Mucosa of stomach (tissue), 1 donor: ENCODE measurements around the gene MAN2B2.
A peak's percentile ranks its signal among the peaks of the same experiment; 100 is the strongest.
"Not testable (repeated sequence)": the region's sequence is repeated elsewhere in the genome, so short reads cannot be mapped to it uniquely, and the experiment has no call there.

Experiments
- H3K27me3 ChIP-seq: one replicate; pipeline ENCODE4 v1.7.0; 2013; ENCODE audit warnings: mild to moderate bottlenecking, low read length; ENCODE audit not compliant: control insufficient read depth, insufficient read depth
- H3K36me3 ChIP-seq: one replicate; pipeline ENCODE4 v1.7.0; 2013; ENCODE audit warnings: low read length; ENCODE audit not compliant: control insufficient read depth, insufficient read depth
- H3K4me1 ChIP-seq: one replicate; pipeline ENCODE4 v1.7.0; 2013; ENCODE audit warnings: mild to moderate bottlenecking, low read length; ENCODE audit not compliant: control insufficient read depth, insufficient read depth
- H3K4me3 ChIP-seq: one replicate; pipeline ENCODE4 v1.7.0; 2013; ENCODE audit warnings: low read length
- H3K9ac ChIP-seq: one replicate; pipeline ENCODE4 v1.7.0; 2013; ENCODE audit warnings: mild to moderate bottlenecking, low read length, moderate library complexity
- H3K9me3 ChIP-seq: one replicate; pipeline ENCODE4 v1.7.0; 2013; ENCODE audit warnings: mild to moderate bottlenecking, low read length, moderate library complexity; ENCODE audit not compliant: control insufficient read depth
- donor health status: Pancreatic carcinoma.

The MAN2B2 gene

GRCh38 chr4:6647582-6648230, 72.7 kb downstream of the MAN2B2 start:
- no peak overlapping the region for H3K4me3 ChIP-seq
- no peaks in the 10 kb centered on the region for H3K9me3 ChIP-seq
- no peaks in the 10 kb centered on the region for H3K4me1 ChIP-seq
- H3K36me3 ChIP-seq: peaks cover 3% of the 10 kb centered on the region
- no peaks in the 10 kb centered on the region for H3K27me3 ChIP-seq
- H3K9ac ChIP-seq: no peak overlapping the region

- Histone ChIP-seq H3K9me3 (no peaks in the 10 kb centered on the region), H3K9ac (no peak overlapping the region), H3K4me1 (no peaks in the 10 kb centered on the region), H3K4me3 (no peak overlapping the region), H3K36me3 (no peaks in the 10 kb centered on the region), H3K27me3 (no peaks in the 10 kb centered on the region)
These were observed 74.2 kb downstream of the MAN2B2 start for GRCh38 chr4:6649216-6649615.

GRCh38 chr4:6654211-6654610, 79.2 kb downstream of the MAN2B2 start:
- not testable (repeated sequence) for H3K9me3 ChIP-seq, H3K4me1 ChIP-seq, H3K4me3 ChIP-seq, H3K27me3 ChIP-seq, H3K36me3 ChIP-seq, H3K9ac ChIP-seq

- not testable (repeated sequence) for H3K9me3 ChIP-seq, H3K36me3 ChIP-seq, H3K4me1 ChIP-seq, H3K9ac ChIP-seq, H3K4me3 ChIP-seq
- peaks cover 16% of the 10 kb centered on the region for H3K27me3 ChIP-seq
These were observed 80.3 kb downstream of the MAN2B2 start for GRCh38 chr4:6655291-6655690.

- Histone ChIP-seq H3K4me1 (peaks cover 6% of the 10 kb centered on the region), H3K4me3 (no peak overlapping the region), H3K9me3 (no peaks in the 10 kb centered on the region), H3K9ac (no peak overlapping the region), H3K27me3 (peaks cover 19% of the 10 kb centered on the region), H3K36me3 (no peaks in the 10 kb centered on the region)
These were observed 80.9 kb downstream of the MAN2B2 start for GRCh38 chr4:6655924-6656323.

- H3K27me3 ChIP-seq: peaks cover 27% of the 10 kb centered on the region
- H3K9me3 ChIP-seq: no peaks in the 10 kb centered on the region
- peaks cover 6% of the 10 kb centered on the region for H3K4me1 ChIP-seq
- no peak overlapping the region for H3K4me3 ChIP-seq
- no peaks in the 10 kb centered on the region for H3K36me3 ChIP-seq
- no peak overlapping the region for H3K9ac ChIP-seq
These were observed 82.5 kb downstream of the MAN2B2 start for GRCh38 chr4:6657242-6658208.

GRCh38 chr4:6658209-6658595, 83.2 kb downstream of the MAN2B2 start:
- Histone ChIP-seq H3K4me3 (no peak overlapping the region), H3K9me3 (no peaks in the 10 kb centered on the region), H3K27me3 (peaks cover 29% of the 10 kb centered on the region), H3K36me3 (no peaks in the 10 kb centered on the region), H3K9ac (peak overlapping the region; percentile 43), H3K4me1 (peaks cover 6% of the 10 kb centered on the region)

- Histone ChIP-seq H3K9ac (peak overlapping the region; percentile 43), H3K27me3 (peaks cover 33% of the 10 kb centered on the region)
These were observed 83.6 kb downstream of the MAN2B2 start for GRCh38 chr4:6658597-6659075.

GRCh38 chr4:6659897-6660296, 84.9 kb downstream of the MAN2B2 start:
- Histone ChIP-seq H3K4me1 (peaks cover 6% of the 10 kb centered on the region), H3K27me3 (peaks cover 46% of the 10 kb centered on the region), H3K4me3 (no peak overlapping the region), H3K36me3 (no peaks in the 10 kb centered on the region), H3K9me3 (no peaks in the 10 kb centered on the region), H3K9ac (no peak overlapping the region)

More at GRCh38 chr4:6658597-6659075, 83.6 kb downstream of the MAN2B2 start:
- H3K4me1 ChIP-seq: peaks cover 6% of the 10 kb centered on the region
- no peaks in the 10 kb centered on the region for H3K9me3 ChIP-seq
- H3K36me3 ChIP-seq: no peaks in the 10 kb centered on the region
- no peak overlapping the region for H3K4me3 ChIP-seq

GRCh38 chr4:6660430-6660829, 85.4 kb downstream of the MAN2B2 start:
- H3K36me3 ChIP-seq: no peaks in the 10 kb centered on the region
- H3K9ac ChIP-seq: no peak overlapping the region
- H3K4me3 ChIP-seq: no peak overlapping the region
- H3K4me1 ChIP-seq: peaks cover 6% of the 10 kb centered on the region
- H3K27me3 ChIP-seq: peaks cover 46% of the 10 kb centered on the region
- no peaks in the 10 kb centered on the region for H3K9me3 ChIP-seq

- Histone ChIP-seq H3K4me1 (peaks cover 6% of the 10 kb centered on the region), H3K27me3 (peaks cover 46% of the 10 kb centered on the region), H3K9me3 (no peaks in the 10 kb centered on the region), H3K9ac (no peak overlapping the region), H3K4me3 (no peak overlapping the region), H3K36me3 (no peaks in the 10 kb centered on the region)
These were observed 87.6 kb downstream of the MAN2B2 start for GRCh38 chr4:6662591-6662990.
